K562 (cell line): ENCODE measurements around the gene ACTRT2.

Experiments used
- CBX5 ChIP-seq: IDR thresholded peaks from 2 replicates; pipeline ENCODE4 v1.6.1; 2014; ENCODE audit warnings: low read depth, borderline replicate concordance
- CTCF ChIP-seq, 3 experiments: IDR thresholded peaks in 2 of 3; conservative IDR thresholded peaks in 1 of 3; 2 replicates each; pipeline ENCODE4 v1.5.1; 2011 to 2012; ENCODE audit warnings: low read length in 3 of 3, mild to moderate bottlenecking in 3 of 3, control low read depth in 2 of 3, improper control_type of control experiment in 1 of 3, inconsistent platforms in 1 of 3, low read depth in 1 of 3, mixed read lengths in 1 of 3, moderate library complexity in 1 of 3; ENCODE audit not compliant: insufficient read depth in 2 of 3
- FOXM1 ChIP-seq, 2 experiments: fragments of 450-650 bp in 1 of 2; sonication (generic) in 1 of 2; formaldehyde crosslinking in 1 of 2; IDR thresholded peaks; 2 replicates each; pipeline versions ENCODE4 v1.6.1 to v1.9.0; 2017 to 2022; ENCODE audit warnings: low read depth in 2 of 2, mild to moderate bottlenecking in 2 of 2, missing genetic modification reagents in 1 of 2, moderate library complexity in 1 of 2
- JUND ChIP-seq, 2 experiments: IDR thresholded peaks; 2 replicates in 1 of 2; 3 replicates in 1 of 2; pipeline ENCODE4 v1.6.1; 2011; ENCODE audit warnings: borderline replicate concordance in 2 of 2, low read depth in 2 of 2, low read length in 2 of 2, improper control_type of control experiment in 1 of 2, missing biosample characterization in 1 of 2, missing genetic modification characterization in 1 of 2, missing genetic modification reagents in 1 of 2
- MAX ChIP-seq: sonication (generic); formaldehyde crosslinking; IDR thresholded peaks from 2 replicates; pipeline ENCODE4 v1.9.0; 2022; ENCODE audit warnings: mild to moderate bottlenecking, missing genetic modification reagents
- POLR2AphosphoS5 ChIP-seq: IDR thresholded peaks from 2 replicates; pipeline ENCODE4 v1.6.1; 2011; ENCODE audit warnings: mild to moderate bottlenecking, low read depth, low read length, moderate library complexity; ENCODE audit not compliant: control insufficient read depth, insufficient read depth
- SIN3A ChIP-seq, 2 experiments: fragments of 150-350 bp in 1 of 2; IDR thresholded peaks; 2 replicates each; pipeline ENCODE4 v1.6.1; 2011 to 2016; ENCODE audit warnings: borderline replicate concordance in 2 of 2, low read depth in 2 of 2, low read length in 2 of 2, mild to moderate bottlenecking in 2 of 2, moderate library complexity in 2 of 2; ENCODE audit not compliant: control insufficient read depth in 1 of 2
- SMARCA5 ChIP-seq: fragments of 450-650 bp; IDR thresholded peaks from 2 replicates; pipeline ENCODE4 v1.6.1; 2016
- UBTF ChIP-seq, 2 experiments: IDR thresholded peaks; 2 replicates each; pipeline ENCODE4 v1.6.1; 2012; ENCODE audit warnings: improper control_type of control experiment in 2 of 2, low read depth in 2 of 2, low read length in 2 of 2, borderline replicate concordance in 1 of 2
- ZNF121 ChIP-seq: sonication (generic); formaldehyde crosslinking; conservative IDR thresholded peaks from 2 replicates; pipeline ENCODE4 v1.8.0; 2022; ENCODE audit warnings: missing genetic modification reagents
- ZNF239 ChIP-seq: fragments of 250-450 bp; sonication (Bioruptor Pico); IDR thresholded peaks from 2 replicates; pipeline ENCODE4 v1.4.0; 2020; ENCODE audit warnings: mild to moderate bottlenecking
- TF ChIP-seq, protein P1 (sequence below): fragments of 250-450 bp; sonication (Bioruptor Pico); IDR thresholded peaks from 2 replicates; pipeline ENCODE4 v1.8.0; 2021; ENCODE audit warnings: borderline replicate concordance, mild to moderate bottlenecking, moderate library complexity; ENCODE audit not compliant: poor library complexity, severe bottlenecking
- TF ChIP-seq, protein P2 (sequence below): sonication (generic); formaldehyde crosslinking; IDR thresholded peaks from 2 replicates; pipeline ENCODE4 v1.5.0; 2020; ENCODE audit warnings: missing genetic modification reagents

DNA sequence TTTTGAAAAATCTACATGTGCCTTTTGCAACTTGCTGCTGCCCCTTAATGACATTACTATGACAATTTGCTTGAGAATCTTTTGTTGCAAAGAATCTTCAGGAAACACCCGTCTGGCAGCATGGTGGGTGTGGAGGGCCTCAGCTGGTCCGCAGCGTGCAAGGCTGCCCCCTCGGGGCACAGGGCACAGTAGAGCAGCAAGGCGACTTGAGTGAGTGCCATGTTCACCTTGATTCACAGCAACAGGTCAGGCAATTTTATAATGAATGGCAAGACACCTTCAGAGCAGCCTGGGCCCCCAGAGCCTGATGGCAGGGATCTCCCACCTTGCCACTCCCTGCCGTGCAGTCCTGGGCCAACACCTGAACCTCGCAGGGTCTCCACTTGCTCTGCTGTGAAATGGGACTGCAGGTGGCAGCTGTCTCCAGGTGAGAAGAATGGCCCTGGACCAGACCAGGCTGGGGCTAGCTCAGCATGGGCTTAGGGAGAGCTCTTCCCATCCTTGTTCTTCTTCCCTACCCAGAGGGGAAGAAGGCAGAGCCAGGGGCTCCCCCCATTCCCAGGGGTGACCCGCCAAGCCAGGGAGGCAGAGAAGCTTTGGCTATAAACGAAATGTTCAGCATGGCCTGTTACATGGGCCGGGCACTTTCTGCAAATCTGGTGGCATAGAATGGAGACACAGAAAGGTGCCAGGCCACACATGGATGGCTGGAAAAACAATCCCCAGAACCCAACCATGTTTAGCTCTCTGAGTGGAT lies 34.5 kb upstream of the ACTRT2 start:
- TF ChIP-seq, protein P1, sequence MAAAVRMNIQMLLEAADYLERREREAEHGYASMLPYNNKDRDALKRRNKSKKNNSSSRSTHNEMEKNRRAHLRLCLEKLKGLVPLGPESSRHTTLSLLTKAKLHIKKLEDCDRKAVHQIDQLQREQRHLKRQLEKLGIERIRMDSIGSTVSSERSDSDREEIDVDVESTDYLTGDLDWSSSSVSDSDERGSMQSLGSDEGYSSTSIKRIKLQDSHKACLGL (CRISPR knock-in tag): no peak
- TF ChIP-seq ZNF239 (CRISPR knock-in tag) (no peak), CBX5 (no peak), CTCF (IDR thresholded peaks at IDR 0.05 in 2 of 3, conservative IDR thresholded peaks at IDR 0.05 in 1 of 3; ENCODE audit: insufficient read depth in 2 of 3, low read depth in 1 of 3, low read length in 3 of 3) (no peak), POLR2AphosphoS5 (no peak), SIN3A (IDR thresholded peaks at IDR 0.05; ENCODE audit: borderline replicate concordance in 2 of 2, control insufficient read depth in 1 of 2, low read depth in 2 of 2, low read length in 2 of 2) (no peak), MAX (no peak), FOXM1 (IDR thresholded peaks at IDR 0.05; ENCODE audit: low read depth) (no peak), FOXM1 (CRISPR knock-in tag; IDR thresholded peaks at IDR 0.05; ENCODE audit: low read depth) (no peak), SMARCA5 (no peak), UBTF (IDR thresholded peaks at IDR 0.05; ENCODE audit: borderline replicate concordance in 1 of 2, low read depth in 2 of 2, low read length in 2 of 2) (no peak), ZNF121 (CRISPR knock-in tag) (no peak), JUND (IDR thresholded peaks at IDR 0.05; ENCODE audit: borderline replicate concordance, low read depth, low read length) (no peak), JUND (tag; IDR thresholded peaks at IDR 0.05; ENCODE audit: borderline replicate concordance, low read depth, low read length) (no peak)
- TF ChIP-seq, protein P2, sequence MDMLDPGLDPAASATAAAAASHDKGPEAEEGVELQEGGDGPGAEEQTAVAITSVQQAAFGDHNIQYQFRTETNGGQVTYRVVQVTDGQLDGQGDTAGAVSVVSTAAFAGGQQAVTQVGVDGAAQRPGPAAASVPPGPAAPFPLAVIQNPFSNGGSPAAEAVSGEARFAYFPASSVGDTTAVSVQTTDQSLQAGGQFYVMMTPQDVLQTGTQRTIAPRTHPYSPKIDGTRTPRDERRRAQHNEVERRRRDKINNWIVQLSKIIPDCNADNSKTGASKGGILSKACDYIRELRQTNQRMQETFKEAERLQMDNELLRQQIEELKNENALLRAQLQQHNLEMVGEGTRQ: no peak
